Measurements from ENCODE around the gene MDFIC.

The MDFIC gene

GRCh38 chr7:115068220-115068619, 146.3 kb downstream of the MDFIC start:
- in situ Hi-C loops (cut with MboI; ENCODE audit: low sequenced_read_pairs, unreplicated experiment) = no loop called here
- no peak for DNase-seq (ENCODE audit: low spot score)
- no peak for TF ChIP-seq CTCF (IDR thresholded peaks at IDR 0.05; ENCODE audit: borderline replicate concordance, control extremely low read depth, extremely low read depth, insufficient read depth, missing control alignments)
